GM12878 (cell line): ENCODE measurements around the gene RNF11.

Experiments
- JUNB ChIP-seq: IDR thresholded peaks from 2 replicates; pipeline ENCODE4 v1.6.1; 2016; ENCODE audit warnings: antibody characterized with exemption, mild to moderate bottlenecking
- MXI1 ChIP-seq: fragments of 150-350 bp; IDR thresholded peaks from 2 replicates; pipeline ENCODE4 v1.6.1; 2011; ENCODE audit warnings: low read depth, mild to moderate bottlenecking, inconsistent platforms, low read length, improper control_type of control experiment
- POLR2AphosphoS5 ChIP-seq: IDR thresholded peaks from 2 replicates; pipeline ENCODE4 v1.6.1; 2011; ENCODE audit warnings: mild to moderate bottlenecking, low read length, inconsistent platforms
- RELA ChIP-seq: fragments of 450-650 bp; IDR thresholded peaks from 2 replicates; pipeline ENCODE4 v1.8.0; 2014; ENCODE audit warnings: borderline replicate concordance; ENCODE audit not compliant: partially characterized antibody
- SIX5 ChIP-seq: IDR thresholded peaks from 2 replicates; pipeline ENCODE4 v1.6.1; 2011; ENCODE audit warnings: mild to moderate bottlenecking, low read depth, low read length, moderate library complexity; ENCODE audit not compliant: severe bottlenecking

- no peak for TF ChIP-seq JUNB
- no peak for TF ChIP-seq MXI1
- no peak for TF ChIP-seq POLR2AphosphoS5
- TF ChIP-seq SIX5, result no peak
- TF ChIP-seq RELA, result no peak
Observed at GRCh38 chr1:51231120-51231519, 5.0 kb upstream of the RNF11 start.
